Upper lobe of left lung (tissue), 4 donors: ENCODE data around the gene CHST11.

ENCODE experiments used
- POLR2A ChIP-seq, 4 donors: fragments of 450-650 bp; IDR thresholded peaks; one replicate each; pipeline ENCODE4 v1.5.1; 2016 to 2017; ENCODE audit warnings: antibody characterized with exemption in 4 of 4, mild to moderate bottlenecking in 2 of 4
- POLR2AphosphoS5 ChIP-seq, 2 donors: sonication (generic); formaldehyde crosslinking; IDR thresholded peaks; one replicate each; pipeline ENCODE4 v1.5.1; 2017; ENCODE audit warnings: antibody characterized with exemption in 2 of 2

GRCh38 chr12:104693493-104693892 is 236.7 kb downstream of the CHST11 start:
- no peak for TF ChIP-seq POLR2A (IDR thresholded peaks at IDR 0.05)
- TF ChIP-seq POLR2AphosphoS5 (IDR thresholded peaks at IDR 0.05) = no peak
